ENCODE measurements around the gene NLRP6.

The NLRP6 gene

DNA sequence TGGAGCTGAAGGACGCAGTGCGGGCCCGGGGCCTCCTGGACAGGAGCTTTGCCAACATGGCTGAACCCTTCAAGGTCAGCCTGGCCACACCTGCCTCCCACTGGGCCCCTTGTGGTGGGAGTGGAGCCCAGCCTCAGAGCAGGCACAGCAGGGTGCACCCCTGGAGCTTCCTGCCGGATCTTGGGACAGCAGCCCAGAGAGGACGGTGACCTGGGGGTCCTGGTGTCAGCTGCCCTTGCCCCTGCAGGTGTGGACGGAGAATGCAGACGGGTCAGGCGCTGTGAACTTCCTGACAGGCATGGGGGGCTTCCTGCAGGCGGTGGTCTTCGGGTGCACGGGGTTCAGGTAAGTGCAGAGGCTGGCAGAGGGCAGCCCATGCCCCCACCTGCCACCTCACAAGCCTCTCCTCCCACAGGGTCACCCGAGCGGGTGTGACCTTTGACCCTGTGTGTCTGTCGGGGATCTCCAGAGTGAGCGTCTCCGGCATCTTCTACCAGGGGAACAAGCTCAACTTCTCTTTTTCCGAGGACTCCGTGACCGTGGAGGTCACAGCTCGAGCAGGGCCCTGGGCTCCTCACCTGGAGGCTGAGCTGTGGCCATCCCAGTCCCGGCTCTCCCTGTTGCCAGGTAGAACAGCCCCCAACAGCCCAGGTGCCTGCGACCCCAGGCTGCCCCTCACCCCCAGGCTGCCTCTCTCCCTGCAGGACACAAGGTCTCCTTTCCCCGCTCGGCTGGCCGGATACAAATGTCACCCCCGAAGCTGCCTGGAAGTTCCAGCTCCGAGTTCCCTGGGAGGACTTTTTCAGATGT, 15.8 kb downstream of the NLRP6 start:
- no peak overlapping the region for H3K4me3 ChIP-seq (ENCODE audit: low read depth, low read length)
- no peaks in the 10 kb centered on the region for H3K79me2 ChIP-seq
- H3K9me3 ChIP-seq (ENCODE audit: control insufficient read depth, low read length), result no peaks in the 10 kb centered on the region
- H3K27ac ChIP-seq, result no peak overlapping the region
- H3K9ac ChIP-seq, result no peak overlapping the region
- H3K4me2 ChIP-seq (ENCODE audit: low read length), result no peak overlapping the region
- TF ChIP-seq, protein P1, sequence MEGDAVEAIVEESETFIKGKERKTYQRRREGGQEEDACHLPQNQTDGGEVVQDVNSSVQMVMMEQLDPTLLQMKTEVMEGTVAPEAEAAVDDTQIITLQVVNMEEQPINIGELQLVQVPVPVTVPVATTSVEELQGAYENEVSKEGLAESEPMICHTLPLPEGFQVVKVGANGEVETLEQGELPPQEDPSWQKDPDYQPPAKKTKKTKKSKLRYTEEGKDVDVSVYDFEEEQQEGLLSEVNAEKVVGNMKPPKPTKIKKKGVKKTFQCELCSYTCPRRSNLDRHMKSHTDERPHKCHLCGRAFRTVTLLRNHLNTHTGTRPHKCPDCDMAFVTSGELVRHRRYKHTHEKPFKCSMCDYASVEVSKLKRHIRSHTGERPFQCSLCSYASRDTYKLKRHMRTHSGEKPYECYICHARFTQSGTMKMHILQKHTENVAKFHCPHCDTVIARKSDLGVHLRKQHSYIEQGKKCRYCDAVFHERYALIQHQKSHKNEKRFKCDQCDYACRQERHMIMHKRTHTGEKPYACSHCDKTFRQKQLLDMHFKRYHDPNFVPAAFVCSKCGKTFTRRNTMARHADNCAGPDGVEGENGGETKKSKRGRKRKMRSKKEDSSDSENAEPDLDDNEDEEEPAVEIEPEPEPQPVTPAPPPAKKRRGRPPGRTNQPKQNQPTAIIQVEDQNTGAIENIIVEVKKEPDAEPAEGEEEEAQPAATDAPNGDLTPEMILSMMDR (IDR thresholded peaks at IDR 0.05), result no peak
- no peak overlapping the region for H2AFZ ChIP-seq
- H3K4me1 ChIP-seq, result no peaks in the 10 kb centered on the region
- H3K36me3 ChIP-seq (ENCODE audit: control insufficient read depth, insufficient read depth, low read length), result no peaks in the 10 kb centered on the region
- no peaks in the 10 kb centered on the region for H3K27me3 ChIP-seq (ENCODE audit: control insufficient read depth, insufficient read depth, low read length)

- Histone ChIP-seq H3K4me1 (no peaks in the 10 kb centered on the region), H3K4me2 (ENCODE audit: low read length) (no peak overlapping the region)
Observed at GRCh38 chr11:294780-295179, 16.6 kb downstream of the NLRP6 start.

DNA sequence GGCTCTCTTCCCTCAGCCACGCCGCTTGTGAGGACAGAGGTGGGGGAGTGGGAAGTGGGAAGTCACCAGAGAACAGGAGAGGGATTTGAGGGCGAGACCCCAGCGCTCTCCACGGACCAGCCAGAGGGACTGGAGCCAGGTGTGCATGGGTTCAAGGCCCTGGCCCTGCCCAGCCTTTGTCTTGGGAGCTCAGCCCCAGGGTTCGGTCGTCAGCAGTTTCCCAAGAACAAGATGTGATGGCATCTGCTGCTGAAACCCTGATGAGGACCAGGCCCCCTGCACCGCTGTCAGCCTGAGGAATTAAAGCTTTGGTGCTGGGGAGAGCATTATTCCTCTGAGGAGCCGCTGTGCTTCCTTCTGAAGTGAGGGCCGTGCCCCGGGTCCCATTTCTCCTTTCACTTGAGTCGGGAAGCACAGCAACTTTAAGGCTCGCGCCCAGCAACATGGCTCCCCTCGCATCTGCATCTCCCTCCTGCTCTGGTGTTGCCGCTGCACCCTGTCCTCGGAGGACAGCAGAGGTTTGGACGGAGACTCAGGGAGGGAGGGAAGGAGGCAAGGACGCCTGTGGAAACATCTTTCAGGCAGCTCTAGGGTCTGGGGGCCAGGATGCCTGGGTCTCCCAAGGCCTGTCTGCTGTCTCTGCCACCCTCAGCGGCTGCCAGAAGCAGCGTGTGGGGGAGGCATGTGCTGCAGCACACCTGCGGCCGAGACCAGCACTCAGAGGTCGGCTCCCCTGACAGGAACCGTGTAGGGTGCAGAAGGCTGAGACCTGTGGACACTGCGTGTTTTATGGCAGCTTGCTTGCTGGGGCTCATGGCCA, 17.4 kb downstream of the NLRP6 start:
- H3K27me3 ChIP-seq (ENCODE audit: control insufficient read depth, insufficient read depth, low read length), result no peaks in the 10 kb centered on the region
- no peak overlapping the region for H2AFZ ChIP-seq
- no peaks in the 10 kb centered on the region for H3K4me1 ChIP-seq
- H3K36me3 ChIP-seq (ENCODE audit: control insufficient read depth, insufficient read depth, low read length), result no peaks in the 10 kb centered on the region
- no peak overlapping the region for H3K4me3 ChIP-seq (ENCODE audit: low read depth, low read length)
- no peaks in the 10 kb centered on the region for H3K79me2 ChIP-seq
- H3K9ac ChIP-seq, result no peak overlapping the region
- no peaks in the 10 kb centered on the region for H3K9me3 ChIP-seq (ENCODE audit: control insufficient read depth, low read length)
- TF ChIP-seq, protein P1 (IDR thresholded peaks at IDR 0.05), result no peak
- H3K27ac ChIP-seq, result no peak overlapping the region
- H3K4me2 ChIP-seq (ENCODE audit: low read length), result no peak overlapping the region

More at GRCh38 chr11:294780-295179, 16.6 kb downstream of the NLRP6 start:
- H3K79me2 ChIP-seq, result no peaks in the 10 kb centered on the region
- H3K27ac ChIP-seq, result no peak overlapping the region
- TF ChIP-seq, protein P1 (IDR thresholded peaks at IDR 0.05), result no peak
- no peaks in the 10 kb centered on the region for H3K9me3 ChIP-seq (ENCODE audit: control insufficient read depth, low read length)
- H3K27me3 ChIP-seq (ENCODE audit: control insufficient read depth, insufficient read depth, low read length), result no peaks in the 10 kb centered on the region
- no peaks in the 10 kb centered on the region for H3K36me3 ChIP-seq (ENCODE audit: control insufficient read depth, insufficient read depth, low read length)
- H3K4me3 ChIP-seq (ENCODE audit: low read depth, low read length), result no peak overlapping the region
- no peak overlapping the region for H3K9ac ChIP-seq
- H2AFZ ChIP-seq, result no peak overlapping the region

DNA sequence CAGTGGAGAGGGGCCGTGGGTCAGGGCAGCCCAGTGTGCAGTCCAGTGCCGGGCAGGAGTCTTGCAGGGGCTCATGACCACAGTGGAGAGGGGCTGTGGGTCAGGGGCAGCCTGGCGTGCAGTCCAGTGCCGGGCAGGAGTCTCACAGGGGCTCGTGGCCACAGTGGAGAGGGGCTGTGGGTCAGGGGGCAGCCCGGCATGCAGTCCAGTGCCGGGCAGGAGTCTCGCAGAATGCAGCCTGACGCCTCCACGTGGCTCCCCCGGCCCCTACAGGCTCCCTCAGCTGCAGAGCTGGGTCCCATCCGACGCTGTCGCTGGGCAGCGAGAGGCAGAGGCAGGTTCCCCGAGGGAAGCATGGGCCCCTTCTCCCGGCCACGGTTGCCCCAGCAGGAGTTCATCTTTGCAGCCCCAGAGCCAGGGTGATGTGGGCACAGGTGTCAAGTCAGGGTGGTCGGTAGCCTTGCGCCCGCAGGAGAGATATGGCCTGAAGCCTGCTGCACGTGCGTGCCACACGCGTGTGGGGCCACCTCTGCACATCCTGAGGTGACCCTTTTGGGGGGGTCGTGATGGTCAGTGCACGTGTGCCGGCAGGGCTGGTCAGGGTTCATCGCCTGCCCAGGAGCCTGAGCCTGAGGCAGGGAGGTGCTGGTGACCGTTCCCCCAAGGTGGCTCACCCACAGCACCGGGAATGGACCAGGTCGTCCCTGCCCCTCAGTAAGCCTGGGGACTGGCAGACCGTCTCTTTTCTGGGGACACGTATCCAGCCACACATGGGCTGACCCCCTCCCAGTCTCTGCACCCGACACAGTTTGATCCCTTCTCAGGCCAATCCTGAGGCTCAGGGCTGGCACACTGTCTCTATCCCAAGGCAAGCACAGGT, 18.2 kb downstream of the NLRP6 start:
- no peak overlapping the region for H3K27ac ChIP-seq
- no peaks in the 10 kb centered on the region for H3K36me3 ChIP-seq (ENCODE audit: control insufficient read depth, insufficient read depth, low read length)
- H3K4me1 ChIP-seq, result no peaks in the 10 kb centered on the region
- no peak overlapping the region for H3K4me2 ChIP-seq (ENCODE audit: low read length)
- no peaks in the 10 kb centered on the region for H3K9me3 ChIP-seq (ENCODE audit: control insufficient read depth, low read length)
- TF ChIP-seq, protein P1 (IDR thresholded peaks at IDR 0.05), result no peak
- no peak overlapping the region for H2AFZ ChIP-seq
- no peaks in the 10 kb centered on the region for H3K79me2 ChIP-seq
- H3K9ac ChIP-seq, result no peak overlapping the region
- H3K4me3 ChIP-seq (ENCODE audit: low read depth, low read length), result no peak overlapping the region
- H3K27me3 ChIP-seq (ENCODE audit: control insufficient read depth, insufficient read depth, low read length), result no peaks in the 10 kb centered on the region

All from parathyroid adenoma (tissue), 2 donors.